NCI-H2107 (cell line): ENCODE measurements around the gene CREB5.

ENCODE experiments used
- DNase-seq: peaks from one replicate; lab custom pipeline; 2025; lab: John Stamatoyannopoulos, UW

Gene CREB5

GRCh38 chr7:28407651-28408050 lies 4.7 kb upstream of the CREB5 start:
- no peak for DNase-seq

DNA sequence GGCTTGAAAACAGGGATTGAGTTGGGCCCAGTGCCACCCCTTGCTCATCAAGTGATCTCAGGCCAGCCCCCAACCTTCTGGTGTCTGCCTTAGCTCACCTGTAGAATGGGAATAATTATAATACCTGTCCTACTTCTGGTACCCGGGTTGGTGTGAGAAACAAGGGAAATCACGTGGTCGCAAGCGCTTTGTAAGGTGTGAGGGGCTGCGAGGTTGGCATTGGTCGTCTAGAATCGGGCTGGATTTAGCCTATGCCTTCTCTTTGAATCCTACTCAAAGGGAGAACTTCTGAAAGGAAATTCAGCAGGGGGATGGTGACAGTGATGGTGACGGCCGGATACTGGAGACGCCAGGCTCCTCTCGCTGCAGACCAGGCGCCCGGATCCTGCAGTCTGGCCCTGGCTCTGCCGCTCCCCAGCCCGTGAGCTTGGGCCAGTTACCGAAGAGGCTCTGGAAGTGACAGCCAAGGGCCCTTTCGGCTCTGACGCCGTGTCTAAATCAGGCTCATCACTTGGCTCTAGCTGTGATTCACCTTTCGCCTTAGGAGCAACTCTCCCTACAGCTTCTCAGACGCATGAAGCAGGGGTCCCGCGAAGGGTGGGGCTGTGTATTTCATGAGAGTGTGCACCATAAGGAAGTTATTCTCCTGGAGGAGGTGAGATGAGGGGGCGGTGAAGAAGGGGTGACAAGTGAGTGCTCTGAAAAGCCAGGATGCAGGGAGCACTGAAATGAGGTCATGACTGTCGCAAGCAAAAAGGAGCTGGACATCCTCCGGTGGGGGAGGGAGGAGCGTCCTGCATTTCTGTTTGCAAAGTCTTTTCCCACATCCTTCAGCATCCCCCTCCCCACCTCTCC lies 4.0 kb upstream of the CREB5 start:
- no peak for DNase-seq

DNA sequence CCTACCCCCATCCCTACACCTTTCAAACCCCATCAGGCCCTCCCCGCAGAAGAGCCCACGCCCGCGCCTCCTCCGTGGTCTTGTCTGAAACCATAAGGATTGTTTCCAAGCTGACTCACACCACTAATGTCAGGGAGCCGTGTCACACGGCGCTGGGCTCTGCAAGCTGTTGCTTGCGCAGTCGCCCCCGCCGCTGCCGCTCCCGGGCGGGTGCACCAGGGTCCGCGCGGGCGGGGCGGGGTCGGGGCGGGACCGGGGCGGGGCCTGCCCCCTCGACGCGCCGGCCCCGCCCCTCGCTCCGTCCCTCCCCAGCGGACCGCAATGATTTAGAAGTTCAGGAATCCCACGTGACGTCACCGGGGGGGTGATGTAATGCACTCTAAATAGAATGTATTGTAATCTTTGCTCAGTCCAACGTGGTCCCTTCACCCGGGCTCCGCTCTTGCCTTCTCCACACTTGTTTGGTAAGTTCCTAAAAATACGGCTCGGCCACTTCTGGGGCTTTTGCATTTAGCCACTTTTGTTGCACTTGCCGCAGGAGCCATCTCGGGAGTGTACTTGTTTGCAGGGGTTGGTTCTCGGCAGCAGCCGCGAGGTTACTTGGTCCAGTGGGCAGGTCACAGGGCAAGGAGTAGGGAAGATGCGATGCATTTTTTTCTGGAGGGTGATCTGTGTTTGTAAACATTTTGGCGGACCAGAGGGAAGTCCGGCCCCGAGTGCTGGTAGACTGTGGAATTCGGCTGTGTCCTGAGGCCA lies 3.2 kb upstream of the CREB5 start:
- DNase-seq: peak; percentile 61

DNA sequence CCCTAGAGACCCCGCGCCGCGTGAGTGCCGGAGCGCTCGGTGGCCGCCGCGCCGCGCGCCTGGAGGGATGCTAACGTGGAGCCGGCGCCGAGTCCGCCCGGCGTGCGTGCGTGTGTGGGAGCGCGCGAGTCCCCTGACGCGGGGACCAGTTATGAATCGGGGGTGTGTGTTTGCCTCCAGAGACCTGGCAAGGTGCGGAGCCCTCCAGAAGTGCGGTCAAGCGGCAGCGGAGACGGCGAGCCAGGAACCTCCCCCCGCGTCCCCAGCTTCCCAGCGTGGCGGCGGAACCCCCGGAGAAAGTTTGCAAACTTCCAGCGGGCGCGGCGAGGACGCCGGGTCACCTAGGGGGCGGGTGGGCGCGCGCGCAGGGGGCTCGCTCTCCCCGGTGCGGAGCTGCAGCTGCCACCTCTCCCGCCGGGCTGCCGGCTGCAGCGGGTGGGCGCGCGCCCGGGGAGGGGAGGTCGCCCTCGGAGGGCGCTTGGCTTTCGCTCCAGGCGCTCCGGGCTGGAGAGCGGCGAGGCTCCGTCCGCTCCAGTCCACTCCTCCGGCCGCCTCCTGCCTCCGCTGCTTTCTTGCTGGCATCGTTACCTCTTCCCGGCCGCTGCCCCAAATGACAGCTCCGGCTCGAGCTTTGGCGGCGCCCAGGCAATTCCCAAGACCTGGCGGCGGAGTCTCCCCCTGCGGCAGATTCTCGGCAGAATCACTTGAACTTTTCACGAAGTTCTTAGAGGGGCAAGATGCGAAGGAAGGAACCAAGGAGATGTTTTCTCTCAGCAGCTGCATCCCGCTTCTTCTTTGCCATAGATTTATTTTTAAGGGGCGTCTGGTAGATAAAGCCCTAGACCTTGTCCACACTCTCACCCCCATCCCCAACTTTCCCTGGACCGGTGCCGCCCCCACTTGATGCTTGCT lies 2.3 kb upstream of the CREB5 start:
- no peak for DNase-seq

GRCh38 chr7:28410628-28411531 lies 1.4 kb upstream of the CREB5 start:
- DNase-seq: no peak

DNA sequence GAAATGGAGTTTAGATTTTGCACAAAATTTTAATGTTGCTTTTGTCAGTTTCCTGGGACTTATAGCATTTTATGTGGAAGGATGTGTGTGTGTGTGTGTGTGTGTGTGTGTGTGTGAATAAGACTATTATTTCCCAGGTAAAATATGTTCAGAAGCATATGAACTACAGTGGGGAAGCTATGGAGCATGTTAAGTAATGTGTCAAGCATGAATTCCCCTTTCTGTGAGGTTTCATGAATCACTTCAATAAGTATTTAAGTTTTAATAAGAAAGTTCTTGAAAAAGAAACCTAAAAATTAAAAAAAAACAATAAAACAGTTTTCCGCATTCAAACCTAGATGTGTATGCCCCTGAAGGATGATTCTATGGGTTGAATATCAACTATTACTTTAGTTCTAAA lies 693 bp downstream of the CREB5 start:
- no peak for DNase-seq

DNA sequence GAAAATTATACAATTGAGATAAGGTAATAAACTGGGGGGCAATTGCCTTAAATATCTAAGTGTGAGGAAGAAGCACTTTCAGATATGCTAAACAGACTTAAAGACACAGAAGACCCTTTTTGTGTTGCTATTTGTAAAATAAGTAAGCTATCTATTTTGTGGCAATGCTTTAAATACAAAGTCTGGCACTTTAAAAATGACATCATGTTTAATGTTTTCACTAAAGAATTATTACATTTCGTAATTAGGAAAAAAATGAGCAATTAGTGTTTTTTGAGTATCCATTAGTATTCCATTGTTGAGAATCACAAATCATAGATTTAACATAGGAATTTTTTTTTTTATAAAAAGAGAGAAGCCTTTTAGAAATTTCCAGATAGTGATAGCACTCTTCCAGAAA lies 2.1 kb downstream of the CREB5 start:
- no peak for DNase-seq

- DNase-seq: no peak
These were observed 5.1 kb downstream of the CREB5 start for GRCh38 chr7:28417321-28417940.

GRCh38 chr7:28418311-28418710 lies 6.0 kb downstream of the CREB5 start:
- no peak for DNase-seq

DNA sequence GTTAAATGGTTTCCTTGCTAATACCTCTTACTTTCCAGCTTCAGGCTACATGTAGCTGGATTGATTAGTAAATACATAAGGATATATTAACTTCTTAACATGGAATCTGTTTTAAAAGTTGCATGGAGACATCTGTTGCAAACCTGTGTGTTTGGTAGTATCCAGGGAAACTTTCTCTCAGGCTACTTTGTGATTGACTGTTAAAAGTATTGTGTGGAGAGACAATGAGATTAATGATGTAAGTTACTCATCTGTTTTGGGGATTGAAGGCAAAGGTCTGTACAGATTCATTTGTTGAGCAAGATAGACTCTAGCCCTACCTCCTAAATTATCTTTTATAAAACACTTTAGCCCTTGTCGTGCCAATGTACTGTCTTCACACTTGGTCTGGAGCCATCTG lies 6.6 kb downstream of the CREB5 start:
- no peak for DNase-seq

- no peak for DNase-seq
These were observed 7.4 kb downstream of the CREB5 start for GRCh38 chr7:28419716-28420115.

GRCh38 chr7:28423112-28423511 lies 10.8 kb downstream of the CREB5 start:
- DNase-seq: no peak

GRCh38 chr7:28423918-28424514 lies 11.7 kb downstream of the CREB5 start:
- no peak for DNase-seq

DNA sequence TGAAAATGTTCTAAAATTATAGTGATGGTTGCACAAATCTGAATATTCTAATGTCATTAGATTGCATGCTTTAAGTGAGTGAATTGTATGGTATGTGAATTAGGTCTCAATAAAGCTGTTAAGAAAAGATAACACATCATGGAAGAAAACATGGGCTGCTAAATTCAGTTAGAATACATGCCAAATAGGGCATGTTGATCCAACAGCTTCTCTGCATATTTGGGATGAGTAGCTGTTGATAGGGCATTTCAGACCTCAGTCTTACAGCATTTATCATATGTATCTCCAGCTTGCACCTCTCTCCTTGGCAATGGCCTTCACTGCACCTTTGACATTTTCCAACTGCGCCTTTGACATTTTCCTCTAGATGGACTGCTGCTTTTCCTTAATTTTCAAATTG lies 13.2 kb downstream of the CREB5 start:
- DNase-seq: no peak

DNA sequence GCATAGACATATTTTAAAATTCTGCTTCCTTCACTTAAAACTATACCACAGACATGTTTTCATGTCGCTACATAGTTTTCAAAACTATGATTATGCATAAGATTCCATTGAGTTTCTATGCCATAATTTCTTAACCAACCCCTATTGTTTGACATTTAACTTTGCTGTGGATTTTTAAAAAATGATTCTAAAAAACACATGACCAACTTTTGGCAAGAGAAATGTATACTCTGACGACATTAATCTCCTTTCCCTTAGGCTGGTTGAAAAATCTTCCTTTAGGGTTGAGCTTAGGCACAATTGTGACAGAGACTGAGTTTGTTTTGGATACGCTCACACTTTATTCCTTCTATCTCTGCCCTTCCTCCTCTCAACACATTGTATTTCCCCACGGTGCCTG lies 14.9 kb downstream of the CREB5 start:
- DNase-seq: no peak

- DNase-seq: no peak
These were observed 18.3 kb downstream of the CREB5 start for GRCh38 chr7:28430616-28431015.

- DNase-seq: no peak
These were observed 19.8 kb downstream of the CREB5 start for GRCh38 chr7:28432105-28432504.

DNA sequence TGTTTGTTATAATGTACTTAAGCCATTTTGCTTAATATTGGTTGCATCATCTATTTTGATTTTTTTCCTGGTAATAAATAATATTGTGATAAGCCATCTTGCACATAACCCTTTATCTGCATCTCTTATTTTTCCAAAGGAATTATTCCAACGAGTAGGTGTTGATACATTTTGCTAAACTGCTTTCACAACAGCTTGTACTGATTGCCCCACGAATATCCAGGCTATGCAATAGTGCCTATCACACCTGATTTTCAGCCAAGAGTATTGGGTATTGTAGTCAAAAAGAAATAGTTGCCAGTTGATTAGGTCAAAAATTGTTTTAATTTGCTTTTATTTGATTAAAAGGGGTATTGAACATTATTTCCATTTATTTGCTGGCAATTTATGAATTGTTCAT lies 20.7 kb downstream of the CREB5 start:
- DNase-seq: no peak

DNA sequence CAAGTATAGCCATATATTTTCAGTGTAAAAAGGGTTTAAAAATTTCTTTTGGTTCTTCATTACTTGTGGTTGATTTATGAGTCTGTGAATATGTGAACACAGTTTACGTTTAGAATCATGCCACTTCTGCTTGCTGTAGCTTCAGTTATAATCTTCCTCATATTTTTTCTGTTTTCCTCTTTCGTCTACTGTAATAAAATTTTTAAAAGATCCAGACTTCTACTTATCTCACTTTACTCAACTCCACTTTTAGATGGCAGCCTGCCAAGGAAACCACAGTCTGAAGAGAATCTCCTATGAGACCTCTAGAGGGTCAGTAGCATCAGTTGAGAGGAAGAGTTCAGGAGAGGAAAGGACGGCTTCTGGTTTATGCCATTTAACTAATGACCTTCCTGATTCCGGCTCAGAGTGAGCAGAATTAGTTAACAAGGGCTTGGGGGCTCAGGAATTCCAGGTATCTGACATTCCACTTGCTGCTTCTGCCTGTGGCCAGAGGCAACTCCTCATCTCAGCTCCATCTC lies 21.4 kb downstream of the CREB5 start:
- no peak for DNase-seq

- no peak for DNase-seq
These were observed 22.2 kb downstream of the CREB5 start for GRCh38 chr7:28434510-28434909.
